Measurements from ENCODE around the gene ANKRD33. TPM values are rescaled to one million over a fixed set of nuclear protein-coding genes. Genes with fewer than 3 reads are reported as not detected.

ANKRD33 gene
- total and polyA plus RNA-seq, 2 of the 8 experiments (the other 6 are each of a cell fraction or from before 2014, with no cell fraction given) = 0.41 to 0.53 TPM

DNA sequence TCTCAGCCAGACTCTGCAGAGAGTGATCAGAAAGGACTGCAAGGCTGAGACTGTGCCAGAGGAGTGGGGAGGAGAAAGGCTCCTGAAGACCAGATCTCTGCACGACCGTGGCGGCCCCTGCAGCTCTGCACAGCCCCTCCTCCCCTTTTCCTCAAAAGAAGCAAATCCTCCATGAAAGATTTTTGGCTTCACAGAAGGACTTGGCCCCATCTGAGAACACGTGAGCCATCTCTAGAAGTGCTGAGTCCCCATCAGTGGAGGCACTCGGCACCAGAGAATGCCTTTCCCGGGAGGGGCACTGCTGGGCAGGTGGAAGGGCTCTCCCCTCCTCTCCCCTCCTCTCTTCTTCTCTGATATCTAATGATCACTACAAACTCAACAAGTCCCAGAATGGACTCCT, 46.2 kb upstream of the ANKRD33 start (continued):
- TF ChIP-seq EP300 (IDR thresholded peaks at IDR 0.05; ENCODE audit: borderline replicate concordance in 1 of 2, low read depth in 2 of 2, low read length in 2 of 2) = no peak
- TF ChIP-seq POU5F1 (IDR thresholded peaks at IDR 0.05; ENCODE audit: low read depth, low read length) = no peak
- no peak for TF ChIP-seq SP4 (IDR thresholded peaks at IDR 0.05; ENCODE audit: low read length)

All from H1 (cell line).